ENCODE measurements around the gene DLG5.

Gene DLG5

DNA sequence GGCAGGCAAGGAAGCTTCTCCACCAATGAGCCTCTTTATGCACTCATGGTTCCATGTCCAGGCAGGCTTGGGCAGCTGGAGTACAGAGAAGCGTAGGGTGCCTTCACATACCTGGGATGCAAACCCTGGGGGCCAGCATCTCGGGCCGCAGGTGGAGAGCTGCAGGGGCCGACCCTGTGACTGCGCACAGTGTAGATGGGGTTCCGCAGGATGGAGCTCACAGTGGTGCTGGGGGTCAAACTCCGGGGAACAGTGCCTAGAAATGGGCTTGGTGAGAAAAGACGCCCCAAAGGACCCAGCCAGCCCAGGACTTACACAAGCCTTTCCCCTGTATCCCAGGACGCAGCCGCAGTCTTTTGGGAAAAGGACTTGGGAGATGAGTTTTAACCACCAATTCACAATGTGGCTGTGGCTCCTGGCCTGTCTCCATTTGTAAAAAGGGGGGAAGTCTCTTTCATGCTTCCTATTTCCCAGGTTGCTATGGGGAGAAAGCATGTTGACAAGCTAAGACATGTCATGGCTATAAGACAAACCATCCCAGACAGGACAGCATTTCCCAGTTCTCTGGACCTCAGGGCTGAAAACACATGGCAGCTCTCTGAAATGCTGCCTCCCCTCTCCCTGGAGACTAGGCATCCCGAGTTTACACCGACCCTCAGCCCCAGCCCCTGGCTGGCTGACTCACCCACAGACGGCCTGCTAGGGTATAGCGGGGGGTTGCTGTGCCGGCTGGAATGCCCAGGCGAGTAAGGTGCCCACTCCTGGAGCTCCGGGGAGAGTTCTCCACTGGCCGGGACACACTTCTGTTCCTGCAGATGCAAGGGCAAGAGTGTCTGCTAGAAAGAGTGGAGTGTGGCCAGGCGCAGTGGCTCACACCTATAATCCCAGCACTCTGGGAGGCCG, 107.1 kb downstream of the DLG5 start:
- no peak for TF ChIP-seq CEBPB (IDR thresholded peaks at IDR 0.05)
- TF ChIP-seq YY1 (IDR thresholded peaks at IDR 0.05; ENCODE audit: low read depth) = no peak
- TF ChIP-seq, protein P1, sequence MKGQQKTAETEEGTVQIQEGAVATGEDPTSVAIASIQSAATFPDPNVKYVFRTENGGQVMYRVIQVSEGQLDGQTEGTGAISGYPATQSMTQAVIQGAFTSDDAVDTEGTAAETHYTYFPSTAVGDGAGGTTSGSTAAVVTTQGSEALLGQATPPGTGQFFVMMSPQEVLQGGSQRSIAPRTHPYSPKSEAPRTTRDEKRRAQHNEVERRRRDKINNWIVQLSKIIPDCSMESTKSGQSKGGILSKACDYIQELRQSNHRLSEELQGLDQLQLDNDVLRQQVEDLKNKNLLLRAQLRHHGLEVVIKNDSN (IDR thresholded peaks at IDR 0.05) = no peak
- TF ChIP-seq EP300 (IDR thresholded peaks at IDR 0.05; ENCODE audit: borderline replicate concordance) = no peak
- TF ChIP-seq CREB1 (IDR thresholded peaks at IDR 0.05; ENCODE audit: low read depth) = no peak
- no peak for TF ChIP-seq ZBTB7A (IDR thresholded peaks at IDR 0.05; ENCODE audit: low read depth)
- TF ChIP-seq REST (IDR thresholded peaks at IDR 0.05; ENCODE audit: low read depth) = no peak
- no peak for TF ChIP-seq NFIC (IDR thresholded peaks at IDR 0.05)
- no peak for TF ChIP-seq RAD21 (IDR thresholded peaks at IDR 0.05; ENCODE audit: low read depth)
- TF ChIP-seq TEAD4 (IDR thresholded peaks at IDR 0.05) = no peak
- TF ChIP-seq, protein P2, sequence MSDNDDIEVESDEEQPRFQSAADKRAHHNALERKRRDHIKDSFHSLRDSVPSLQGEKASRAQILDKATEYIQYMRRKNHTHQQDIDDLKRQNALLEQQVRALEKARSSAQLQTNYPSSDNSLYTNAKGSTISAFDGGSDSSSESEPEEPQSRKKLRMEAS (IDR thresholded peaks at IDR 0.05) = no peak
- TF ChIP-seq TAF1 (IDR thresholded peaks at IDR 0.05; ENCODE audit: low read depth) = no peak
- TF ChIP-seq FOXM1 (IDR thresholded peaks at IDR 0.05; ENCODE audit: borderline replicate concordance, low read depth) = no peak

- TF ChIP-seq, protein P1 (IDR thresholded peaks at IDR 0.05) = no peak
These were observed 108.2 kb downstream of the DLG5 start for GRCh38 chr10:77818378-77818777.

- TF ChIP-seq TAF1 (IDR thresholded peaks at IDR 0.05; ENCODE audit: low read depth) = no peak
- TF ChIP-seq EP300 (IDR thresholded peaks at IDR 0.05; ENCODE audit: borderline replicate concordance) = no peak
- no peak for TF ChIP-seq TCF12 (IDR thresholded peaks at IDR 0.05; ENCODE audit: low read depth)
- TF ChIP-seq EGR1 (IDR thresholded peaks at IDR 0.05) = no peak
- TF ChIP-seq FOXM1 (IDR thresholded peaks at IDR 0.05; ENCODE audit: borderline replicate concordance, low read depth) = no peak
- TF ChIP-seq ZBTB7A (IDR thresholded peaks at IDR 0.05; ENCODE audit: low read depth) = no peak
- TF ChIP-seq REST (IDR thresholded peaks at IDR 0.05; ENCODE audit: low read depth) = no peak
- TF ChIP-seq RAD21 (IDR thresholded peaks at IDR 0.05; ENCODE audit: low read depth) = no peak
- TF ChIP-seq, protein P1 (IDR thresholded peaks at IDR 0.05) = no peak
- TF ChIP-seq NFIC (IDR thresholded peaks at IDR 0.05) = no peak
- TF ChIP-seq CREB1 (IDR thresholded peaks at IDR 0.05; ENCODE audit: low read depth) = no peak
- TF ChIP-seq, protein P2 (IDR thresholded peaks at IDR 0.05) = no peak
- TF ChIP-seq CEBPB (IDR thresholded peaks at IDR 0.05) = no peak
These were observed 109.0 kb downstream of the DLG5 start for GRCh38 chr10:77817541-77817940.

DNA sequence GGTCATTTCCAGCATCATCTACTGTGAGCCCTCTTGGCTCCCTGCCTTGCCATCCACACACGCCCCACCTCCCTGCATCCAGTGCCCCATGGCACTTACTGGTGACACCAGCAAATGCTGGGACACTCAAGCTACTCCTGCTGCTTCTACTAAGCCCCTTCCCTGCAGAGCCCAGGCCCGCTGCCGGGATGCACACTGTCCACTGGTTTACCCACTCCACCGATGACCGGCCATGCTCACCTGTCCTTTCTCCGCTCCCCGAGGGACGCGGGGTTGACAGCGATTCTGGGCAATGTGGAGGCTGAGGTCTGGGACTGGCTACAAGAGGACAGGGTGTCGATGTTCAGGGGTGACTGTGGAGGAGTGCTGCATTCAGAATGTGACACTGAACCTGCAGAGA, 110.2 kb downstream of the DLG5 start:
- TF ChIP-seq FOXM1 (IDR thresholded peaks at IDR 0.05; ENCODE audit: borderline replicate concordance, low read depth) (no peak), CEBPB (IDR thresholded peaks at IDR 0.05) (no peak), RAD21 (IDR thresholded peaks at IDR 0.05; ENCODE audit: low read depth) (no peak), TEAD4 (IDR thresholded peaks at IDR 0.05) (no peak), EGR1 (IDR thresholded peaks at IDR 0.05) (no peak), YY1 (IDR thresholded peaks at IDR 0.05; ENCODE audit: low read depth) (no peak), CREB1 (IDR thresholded peaks at IDR 0.05; ENCODE audit: low read depth) (no peak), EP300 (IDR thresholded peaks at IDR 0.05; ENCODE audit: borderline replicate concordance) (no peak), REST (IDR thresholded peaks at IDR 0.05; ENCODE audit: low read depth) (no peak), NFIC (IDR thresholded peaks at IDR 0.05) (no peak), TCF12 (IDR thresholded peaks at IDR 0.05; ENCODE audit: low read depth) (no peak), ZBTB7A (IDR thresholded peaks at IDR 0.05; ENCODE audit: low read depth) (no peak)
- TF ChIP-seq, protein P2 (IDR thresholded peaks at IDR 0.05) = no peak
- TF ChIP-seq, protein P1 (IDR thresholded peaks at IDR 0.05) = no peak
